GM23338 (cell line): ENCODE measurements around the gene BAD. TPM values are rescaled to one million over a fixed set of nuclear protein-coding genes. Genes with fewer than 3 reads are reported as not detected.
A peak's percentile ranks its signal among the peaks of the same experiment; 100 is the strongest.

Experiments
- ATAC-seq: fragments of 200-7000 bp; cut with Tn5 transposase; 3 replicates; pipeline ENCODE4 v1.9.1; 2020
- DNase-seq: peaks from one replicate; pipeline ENCODE4 v3.0.0-alpha.2; 2015; ENCODE audit warnings: low spot score
- H2AFZ ChIP-seq: fragments of 200-600 bp; sonication (generic); 2 replicates; pipeline ENCODE4 v1.8.0; 2016; ENCODE audit warnings: antibody characterized with exemption, mild to moderate bottlenecking, moderate library complexity
- H3F3A ChIP-seq: fragments of 200-600 bp; sonication (generic); replicated peaks from 2 replicates; pipeline ENCODE4 v1.8.0; 2017; ENCODE audit warnings: antibody characterized with exemption, mixed run types, low read depth
- H3K27ac ChIP-seq: fragments of 200-600 bp; sonication (generic); 2 replicates; pipeline ENCODE4 v1.6.1; 2016; ENCODE audit warnings: low read depth
- H3K27me3 ChIP-seq: fragments of 200-600 bp; sonication (generic); 2 replicates; pipeline ENCODE4 v1.8.0; 2016; ENCODE audit warnings: mild to moderate bottlenecking, mixed run types, moderate library complexity; ENCODE audit not compliant: insufficient read depth
- H3K36me3 ChIP-seq: fragments of 200-600 bp; sonication (generic); 2 replicates; pipeline ENCODE4 v1.8.0; 2016; ENCODE audit warnings: mild to moderate bottlenecking; ENCODE audit not compliant: insufficient read depth
- H3K4me1 ChIP-seq: fragments of 200-600 bp; sonication (generic); 2 replicates; pipeline ENCODE4 v1.8.0; 2016; ENCODE audit warnings: mild to moderate bottlenecking, moderate library complexity; ENCODE audit not compliant: insufficient read depth
- H3K4me2 ChIP-seq: fragments of 200-600 bp; sonication (generic); 2 replicates; pipeline ENCODE4 v1.7.1; 2017; ENCODE audit warnings: mixed run types
- H3K4me3 ChIP-seq: fragments of 200-600 bp; sonication (generic); 2 replicates; pipeline ENCODE4 v1.6.1; 2016; ENCODE audit warnings: mixed run types
- H3K79me2 ChIP-seq: fragments of 200-600 bp; sonication (generic); replicated peaks from 2 replicates; pipeline ENCODE4 v1.8.0; 2017; ENCODE audit warnings: mild to moderate bottlenecking; ENCODE audit not compliant: insufficient read depth
- H3K9me2 ChIP-seq: fragments of 200-600 bp; sonication (generic); 2 replicates; pipeline ENCODE4 v1.8.0; 2017; ENCODE audit not compliant: insufficient read depth
- H4K20me1 ChIP-seq: fragments of 200-600 bp; sonication (generic); replicated peaks from 2 replicates; pipeline ENCODE4 v1.8.0; 2017; ENCODE audit warnings: mild to moderate bottlenecking; ENCODE audit not compliant: insufficient read depth
- H3K27ac Mint-ChIP-seq: 2 replicates; pipeline ENCODE4 v1.8.0; 2020; ENCODE audit warnings: inconsistent platforms, mild to moderate bottlenecking, moderate library complexity, mixed read lengths
- H3K27me3 Mint-ChIP-seq: 3 replicates; pipeline ENCODE4 v1.8.0; 2022; ENCODE audit warnings: low read depth, mild to moderate bottlenecking, moderate library complexity, mixed read lengths, inconsistent platforms; ENCODE audit not compliant: insufficient read depth, poor library complexity
- H3K36me3 Mint-ChIP-seq: 3 replicates; pipeline ENCODE4 v1.8.0; 2021; ENCODE audit warnings: low read depth, mild to moderate bottlenecking, inconsistent platforms, moderate library complexity, mixed read lengths
- H3K4me1 Mint-ChIP-seq: 3 replicates; pipeline ENCODE4 v1.8.0; 2020; ENCODE audit warnings: mild to moderate bottlenecking, inconsistent platforms, mixed read lengths
- H3K4me3 Mint-ChIP-seq: 3 replicates; pipeline ENCODE4 v1.8.0; 2021; ENCODE audit warnings: moderate library complexity, mild to moderate bottlenecking, inconsistent platforms, mixed read lengths
- H3K9me3 Mint-ChIP-seq: 3 replicates; pipeline ENCODE4 v1.8.0; 2020; ENCODE audit warnings: moderate library complexity, mild to moderate bottlenecking, inconsistent platforms, mixed read lengths
- CREB1 ChIP-seq: fragments of 250-450 bp; sonication (Bioruptor Pico); IDR thresholded peaks from 2 replicates; pipeline ENCODE4 v1.5.0; 2020; ENCODE audit warnings: low read depth, mild to moderate bottlenecking, moderate library complexity
- CTCF ChIP-seq, 2 experiments: fragments of 200-600 bp in 1 of 2; sonication (generic) in 1 of 2; conservative IDR thresholded peaks; 2 replicates each; pipeline versions ENCODE4 v1.5.1 to v1.6.1; 2016 to 2017; ENCODE audit warnings: antibody characterized with exemption in 2 of 2, low read depth in 2 of 2, mild to moderate bottlenecking in 2 of 2, moderate library complexity in 1 of 2
- ETS1 ChIP-seq: IDR thresholded peaks from 2 replicates; pipeline ENCODE4 v1.6.1; 2016; ENCODE audit warnings: antibody characterized with exemption
- EZH2phosphoT487 ChIP-seq: fragments of 200-600 bp; sonication (generic); IDR thresholded peaks from one replicate; pipeline ENCODE4 v1.8.1; 2018; ENCODE audit warnings: antibody characterized with exemption; ENCODE audit not compliant: unreplicated experiment
- JUNB ChIP-seq: IDR thresholded peaks from one replicate; pipeline ENCODE4 v1.6.1; 2016; ENCODE audit warnings: antibody characterized with exemption; ENCODE audit not compliant: unreplicated experiment
- NANOG ChIP-seq: IDR thresholded peaks from 2 replicates; pipeline ENCODE4 v1.6.1; 2016; ENCODE audit warnings: antibody characterized with exemption, borderline replicate concordance
- POLR2AphosphoS5 ChIP-seq: IDR thresholded peaks from 2 replicates; pipeline ENCODE4 v1.6.1; 2016; ENCODE audit warnings: antibody characterized with exemption, low read depth
- polyA plus RNA-seq: library from polyadenylated mRNA; unstranded; fragments of >200 nt; fragmentation: Nextera tagmentation; extraction: Ambion mirVana; gene quantifications from 2 replicates; pipeline ENCODE4 v1.2.1, GENCODE V29; 2016
- total RNA-seq: library from RNA; depleted of rRNA; stranded (reverse); fragments of >200 nt; shearing (Covaris generic); gene quantifications from 2 replicates; pipeline ENCODE4 v1.2.3, GENCODE V29; 2014

BAD gene
- total and polyA plus RNA-seq, 2 experiments from 2014 or later: 46.3 to 46.4 TPM

GRCh38 chr11:64275031-64275800 lies 9.2 kb downstream of the BAD start (continued):
- TF ChIP-seq ETS1: no peak
- TF ChIP-seq EZH2phosphoT487: no peak

GRCh38 chr11:64269540-64270220 lies 14.8 kb downstream of the BAD start:
- DNase-seq: peak; percentile 100
- Histone ChIP-seq H3K4me3 (peak overlapping the region; percentile 80), H2AFZ (no peak overlapping the region), H3K9me2 (no peaks in the 10 kb centered on the region), H3F3A (peaks cover 29% of the 10 kb centered on the region), H4K20me1 (no peaks in the 10 kb centered on the region), H3K27me3 (no peaks in the 10 kb centered on the region), H3K27ac (peak overlapping the region; percentile 95), H3K79me2 (no peaks in the 10 kb centered on the region), H3K4me2 (peak overlapping the region; percentile 97), H3K4me1 (peaks cover 11% of the 10 kb centered on the region; the same call in 1 of the 2 replicates), H3K36me3 (no peaks in the 10 kb centered on the region)
- H3K27me3 Mint-ChIP-seq: peaks cover 23% of the 10 kb centered on the region
- peak in 1 of 2 experiments; percentile 3; a peak in 1 of 4 replicates for TF ChIP-seq CTCF (conservative IDR thresholded peaks at IDR 0.05; ENCODE audit: low read depth in 2 of 2)
- peak; percentile 60; the same call in 1 of the 2 replicates for TF ChIP-seq CREB1
- TF ChIP-seq ETS1: peak; percentile 99
- peak; percentile 81 for TF ChIP-seq POLR2AphosphoS5
- no peak for TF ChIP-seq JUNB
- TF ChIP-seq NANOG: no peak
- ATAC-seq: peak; percentile 81
- H3K27ac Mint-ChIP-seq: peak overlapping the region; percentile 99
- H3K36me3 Mint-ChIP-seq: peaks cover 26% of the 10 kb centered on the region
- H3K9me3 Mint-ChIP-seq: peaks cover 3% of the 10 kb centered on the region; the same call in 2 of the 3 replicates
- H3K4me3 Mint-ChIP-seq: peak overlapping the region; percentile 94
- peaks cover 24% of the 10 kb centered on the region for H3K4me1 Mint-ChIP-seq
